Endothelial cell of umbilical vein (primary cell): ENCODE measurements around the gene COL5A3. TPM values are rescaled to one million over a fixed set of nuclear protein-coding genes. Genes with fewer than 3 reads are reported as not detected.

ENCODE experiments used
- BruUV-seq: library from RNA; stranded (reverse); fragments of 400-500 nt; replicated peaks from 2 replicates; lab custom pipeline; 2021; lab: Mats Ljungman, UMichigan
- CTCF ChIA-PET: fragments of 300-600, 350-600 bp; sonication (Branson Sonifier 250); formaldehyde crosslinking; loops from one replicate; lab custom pipeline; 2021; ENCODE audit warnings: antibody characterized with exemption, inconsistent platforms; lab: Charles Lee
- POLR2A ChIA-PET: fragments of 300-600, 350-600 bp; sonication (Branson Sonifier 250); formaldehyde crosslinking; loops from one replicate; lab custom pipeline; 2021; ENCODE audit warnings: antibody characterized with exemption, inconsistent platforms; lab: Charles Lee
- DNase-seq: peaks from one replicate; pipeline ENCODE4 v3.0.0-alpha.2; 2011; ENCODE audit warnings: low read depth, low spot score
- FAIRE-seq: peaks from 2 replicates; lab custom pipeline; 2011; peaks lifted over from hg19 to GRCh38; lab: Jason Lieb, UNC
- H2AFZ ChIP-seq: 2 replicates; pipeline ENCODE4 v1.6.0; 2012; ENCODE audit warnings: low read depth, low read length, control low read depth, inconsistent platforms
- H3K27ac ChIP-seq: 2 replicates; pipeline ENCODE4 v1.5.1; 2011; ENCODE audit warnings: low read depth, mild to moderate bottlenecking, control low read depth, low read length, moderate library complexity; ENCODE audit not compliant: insufficient read depth
- H3K27me3 ChIP-seq, 2 experiments: 2 replicates each; pipeline versions ENCODE4 v1.6.0 to v1.6.1; 2011; ENCODE audit warnings: low read length in 2 of 2, mixed read lengths in 1 of 2; ENCODE audit not compliant: control insufficient read depth in 2 of 2, insufficient read depth in 2 of 2
- H3K36me3 ChIP-seq, 2 experiments: 2 replicates in 1 of 2; 3 replicates in 1 of 2; pipeline ENCODE4 v1.5.1; 2011; ENCODE audit warnings: low read length in 2 of 2, mild to moderate bottlenecking in 1 of 2, moderate library complexity in 1 of 2; ENCODE audit not compliant: control insufficient read depth in 2 of 2, insufficient read depth in 2 of 2; ENCODE audit errors: extremely low read depth in 1 of 2
- H3K4me1 ChIP-seq: 3 replicates; pipeline ENCODE4 v1.5.1; 2011; ENCODE audit warnings: mild to moderate bottlenecking, low read length; ENCODE audit not compliant: control insufficient read depth, insufficient read depth; ENCODE audit errors: extremely low read depth
- H3K4me2 ChIP-seq: 2 replicates; pipeline ENCODE4 v1.6.1; 2011; ENCODE audit warnings: low read length, control low read depth, mixed read lengths; ENCODE audit not compliant: insufficient read depth
- H3K4me3 ChIP-seq, 3 experiments: fragments of 200-600 bp in 1 of 3; sonication (generic), shearing (Covaris generic) in 1 of 3; replicated peaks in 1 of 3; 2 replicates each; pipeline ENCODE4 v1.5.1; 2011 to 2016; ENCODE audit warnings: control low read depth in 3 of 3, low read length in 3 of 3, mild to moderate bottlenecking in 2 of 3, inconsistent platforms in 1 of 3, low read depth in 1 of 3, moderate library complexity in 1 of 3; ENCODE audit not compliant: insufficient read depth in 1 of 3
- H3K79me2 ChIP-seq: 2 replicates; pipeline ENCODE4 v1.6.0; 2012; ENCODE audit warnings: low read length, inconsistent platforms; ENCODE audit not compliant: control insufficient read depth, insufficient read depth
- H3K9ac ChIP-seq: replicated peaks from 2 replicates; pipeline ENCODE3; 2011; ENCODE audit warnings: low read length, control low read depth; ENCODE audit not compliant: insufficient read depth; ENCODE audit errors: extremely low read depth
- H3K9me1 ChIP-seq: replicated peaks from 3 replicates; pipeline ENCODE4 v1.6.0; 2011; ENCODE audit warnings: mild to moderate bottlenecking, low read length; ENCODE audit not compliant: control insufficient read depth, insufficient read depth; ENCODE audit errors: extremely low read depth
- H3K9me3 ChIP-seq: replicated peaks from 2 replicates; pipeline ENCODE4 v1.5.1; 2012; ENCODE audit warnings: low read length, inconsistent platforms; ENCODE audit not compliant: control insufficient read depth, insufficient read depth
- H4K20me1 ChIP-seq: replicated peaks from 2 replicates; pipeline ENCODE3; 2011; ENCODE audit warnings: mild to moderate bottlenecking, low read length; ENCODE audit not compliant: control insufficient read depth, insufficient read depth; ENCODE audit errors: extremely low read depth
- EZH2 ChIP-seq: IDR thresholded peaks from 2 replicates; pipeline ENCODE4 v1.6.1; 2012; ENCODE audit warnings: borderline replicate concordance, low read depth, mild to moderate bottlenecking, moderate library complexity, low read length, inconsistent platforms; ENCODE audit not compliant: severe bottlenecking
- FOS ChIP-seq: IDR thresholded peaks from 2 replicates; pipeline ENCODE4 v1.6.1; 2011; ENCODE audit warnings: mild to moderate bottlenecking, low read length, moderate library complexity, borderline replicate concordance; ENCODE audit not compliant: insufficient read depth
- GATA2 ChIP-seq: IDR thresholded peaks from 2 replicates; pipeline ENCODE4 v1.7.0; 2011; ENCODE audit warnings: low read depth, mild to moderate bottlenecking, moderate library complexity, mixed read lengths, low read length; ENCODE audit not compliant: insufficient read length, insufficient read depth
- JUN ChIP-seq: IDR thresholded peaks from 2 replicates; pipeline ENCODE4 v1.6.1; 2011; ENCODE audit warnings: borderline replicate concordance, low read depth; ENCODE audit not compliant: insufficient read length, insufficient read depth
- MYC ChIP-seq: IDR thresholded peaks from one replicate; pipeline ENCODE4 v1.6.1; 2011; ENCODE audit warnings: mild to moderate bottlenecking, low read depth, low read length
- POLR2A ChIP-seq: IDR thresholded peaks from 2 replicates; pipeline ENCODE4 v1.6.1; 2012; ENCODE audit warnings: low read depth, mild to moderate bottlenecking, control low read depth, low read length
- POLR2AphosphoS5 ChIP-seq: IDR thresholded peaks from 2 replicates; pipeline ENCODE4 v1.6.1; 2012; ENCODE audit warnings: low read depth, mild to moderate bottlenecking, control low read depth, low read length, moderate library complexity; ENCODE audit not compliant: insufficient read depth
- dilution Hi-C: fragments of 300-500 bp; cut with MboI; formaldehyde crosslinking; loops from one replicate; pipeline ENCODE4 v1.15.0; 2019; ENCODE audit warnings: low sequenced_read_pairs; ENCODE audit not compliant: extremely low pct_ligation_motif_present
- intact Hi-C: fragments of 100-400 bp; cut with micrococcal nuclease; formaldehyde crosslinking; loops from one replicate; pipeline ENCODE4 v1.10.0; 2022
- polyA plus RNA-seq, 4 experiments: library from polyadenylated mRNA; depleted of rRNA in 3 of 4; stranded (reverse) in 3 of 4; unstranded in 1 of 4; fragments of >200 nt; gene quantifications; 2 replicates each; pipeline versions ENCODE4 v1.2.1 to v1.2.3, GENCODE V29; 2011 to 2012; ENCODE audit warnings: missing spikeins in 1 of 4
- total RNA-seq: library from RNA; stranded (reverse); gene quantifications from 2 replicates; pipeline ENCODE4 v1.2.3, GENCODE V29; 2021
- TF ChIP-seq, protein P1 (sequence below): IDR thresholded peaks from 2 replicates; pipeline ENCODE4 v1.6.1; 2011; ENCODE audit not compliant: insufficient read depth, insufficient read length
- TF ChIP-seq, protein P2 (sequence below), 2 donors: IDR thresholded peaks; 1 replicate in 1 of 2; 2 replicates in 1 of 2; pipeline ENCODE4 v1.5.1; 2011; ENCODE audit warnings: low read length in 2 of 2, mild to moderate bottlenecking in 2 of 2, moderate library complexity in 2 of 2, control low read depth in 1 of 2, inconsistent platforms in 1 of 2, low read depth in 1 of 2; ENCODE audit not compliant: insufficient read depth in 1 of 2; ENCODE audit errors: extremely low read depth in 1 of 2

The COL5A3 gene
- total and polyA plus RNA-seq, 2 donors (not counting 3 experiments of a cell fraction or from before 2014, with no cell fraction given) = not detected

DNA sequence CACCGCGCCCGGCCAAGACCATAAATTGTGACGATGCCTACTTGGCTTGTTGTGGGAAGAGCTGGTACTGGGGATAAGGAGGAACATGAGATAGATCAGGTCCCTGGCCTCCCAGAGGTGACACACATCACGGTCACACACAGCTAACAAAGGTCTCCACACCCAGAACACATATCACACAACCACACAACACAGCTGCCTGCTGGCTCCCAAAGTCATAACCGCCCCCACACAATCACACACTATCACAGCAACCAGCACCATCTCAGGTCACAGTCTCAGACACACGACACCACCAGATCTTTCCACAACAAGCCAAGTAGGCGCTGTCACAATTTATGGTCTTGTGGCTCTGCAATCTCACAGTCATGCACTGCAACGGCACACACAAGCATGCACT lies 5.7 kb downstream of the COL5A3 start:
- CTCF ChIA-PET = interaction anchor here (0.9 to 1.3 kb wide), 2 partner anchors 16 to 23 kb away, joined by 3 to 4 read pairs; no protein-coding TSS in a partner anchor
- DNase-seq (no peak), FAIRE-seq (no peak)
- POLR2A ChIA-PET = interaction anchor here (0.7 kb wide), 1 partner anchor 236 kb away, joined by 3 read pairs; no protein-coding TSS in a partner anchor
- TF ChIP-seq JUN (no peak), POLR2AphosphoS5 (no peak), EZH2 (no peak), POLR2A (no peak), MYC (no peak), GATA2 (no peak), FOS (no peak)
- TF ChIP-seq, protein P1, sequence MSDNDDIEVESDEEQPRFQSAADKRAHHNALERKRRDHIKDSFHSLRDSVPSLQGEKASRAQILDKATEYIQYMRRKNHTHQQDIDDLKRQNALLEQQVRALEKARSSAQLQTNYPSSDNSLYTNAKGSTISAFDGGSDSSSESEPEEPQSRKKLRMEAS = no peak
- TF ChIP-seq, protein P2, sequence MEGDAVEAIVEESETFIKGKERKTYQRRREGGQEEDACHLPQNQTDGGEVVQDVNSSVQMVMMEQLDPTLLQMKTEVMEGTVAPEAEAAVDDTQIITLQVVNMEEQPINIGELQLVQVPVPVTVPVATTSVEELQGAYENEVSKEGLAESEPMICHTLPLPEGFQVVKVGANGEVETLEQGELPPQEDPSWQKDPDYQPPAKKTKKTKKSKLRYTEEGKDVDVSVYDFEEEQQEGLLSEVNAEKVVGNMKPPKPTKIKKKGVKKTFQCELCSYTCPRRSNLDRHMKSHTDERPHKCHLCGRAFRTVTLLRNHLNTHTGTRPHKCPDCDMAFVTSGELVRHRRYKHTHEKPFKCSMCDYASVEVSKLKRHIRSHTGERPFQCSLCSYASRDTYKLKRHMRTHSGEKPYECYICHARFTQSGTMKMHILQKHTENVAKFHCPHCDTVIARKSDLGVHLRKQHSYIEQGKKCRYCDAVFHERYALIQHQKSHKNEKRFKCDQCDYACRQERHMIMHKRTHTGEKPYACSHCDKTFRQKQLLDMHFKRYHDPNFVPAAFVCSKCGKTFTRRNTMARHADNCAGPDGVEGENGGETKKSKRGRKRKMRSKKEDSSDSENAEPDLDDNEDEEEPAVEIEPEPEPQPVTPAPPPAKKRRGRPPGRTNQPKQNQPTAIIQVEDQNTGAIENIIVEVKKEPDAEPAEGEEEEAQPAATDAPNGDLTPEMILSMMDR (IDR thresholded peaks at IDR 0.05; ENCODE audit: extremely low read depth in 1 of 2, insufficient read depth in 1 of 2, low read depth in 1 of 2, low read length in 2 of 2) = no peak
- Histone ChIP-seq H3K27me3 (no peaks in the 10 kb centered on the region), H3K36me3 (no peaks in the 10 kb centered on the region), H3K4me3 (no peak overlapping the region), H3K4me1 (peaks cover 1% of the 10 kb centered on the region), H3K4me2 (no peak overlapping the region), H3K79me2 (no peaks in the 10 kb centered on the region), H3K9me1 (no peaks in the 10 kb centered on the region), H4K20me1 (no peaks in the 10 kb centered on the region), H3K9me3 (no peaks in the 10 kb centered on the region), H3K9ac (no peak overlapping the region), H2AFZ (no peak overlapping the region), H3K27ac (no peak overlapping the region)
- BruUV-seq = no TSS peak
- dilution Hi-C loops (no loop called here), intact Hi-C loops (no loop called here)
